Measurements from ENCODE around the gene ALKBH5.

ALKBH5 gene

GRCh38 chr17:18148586-18148985 lies 35.0 kb upstream of the ALKBH5 start (continued):
- TF ChIP-seq ZBTB26 (tag by site-specific recombination; optimal IDR thresholded peaks at IDR 0.05) (no peak), ZNF148 (tag by site-specific recombination; IDR thresholded peaks at IDR 0.05; ENCODE audit: borderline replicate concordance) (no peak), KLF17 (tag by site-specific recombination; IDR thresholded peaks at IDR 0.05) (no peak), ZNF2 (tag by site-specific recombination; IDR thresholded peaks at IDR 0.05) (no peak), ZNF391 (tag by site-specific recombination; IDR thresholded peaks at IDR 0.05; ENCODE audit: borderline replicate concordance, low read depth) (no peak), ZNF335 (tag by site-specific recombination; conservative IDR thresholded peaks at IDR 0.05) (no peak), ZNF266 (tag by site-specific recombination; IDR thresholded peaks at IDR 0.05; ENCODE audit: low read depth) (no peak), ZBTB11 (tag by site-specific recombination; conservative IDR thresholded peaks at IDR 0.05; ENCODE audit: low read depth) (no peak), ZNF645 (tag by site-specific recombination; IDR thresholded peaks at IDR 0.05) (no peak), ZNF221 (tag by site-specific recombination; IDR thresholded peaks at IDR 0.05; ENCODE audit: borderline replicate concordance) (no peak)

GRCh38 chr17:18151290-18151689 lies 32.3 kb upstream of the ALKBH5 start:
- no peak overlapping the region for H3K4me3 ChIP-seq (ENCODE audit: low read depth, low read length)
- POLR2A ChIA-PET: interaction anchor here (0.9 kb wide), 1 partner anchor 32 kb away, joined by 5 read pairs; the partner anchor contains the start of gene ALKBH5
- TF ChIP-seq ZNF394 (tag by site-specific recombination; IDR thresholded peaks at IDR 0.05; ENCODE audit: borderline replicate concordance): no peak
- no peak for TF ChIP-seq ZBTB8A (tag by site-specific recombination; IDR thresholded peaks at IDR 0.05)
- no peak for TF ChIP-seq ZNF544 (tag by site-specific recombination; IDR thresholded peaks at IDR 0.05)
- TF ChIP-seq ATF2 (tag by site-specific recombination; IDR thresholded peaks at IDR 0.05; ENCODE audit: low read depth): no peak
- TF ChIP-seq ZNF530 (tag by site-specific recombination; IDR thresholded peaks at IDR 0.05; ENCODE audit: low read depth): no peak
- TF ChIP-seq FEZF1 (tag by site-specific recombination; IDR thresholded peaks at IDR 0.05): no peak
- TF ChIP-seq SP3 (tag by site-specific recombination; IDR thresholded peaks at IDR 0.05): no peak
- TF ChIP-seq ZNF48 (tag by site-specific recombination; IDR thresholded peaks at IDR 0.05): no peak
- no peak for TF ChIP-seq KLF9 (tag by site-specific recombination; IDR thresholded peaks at IDR 0.05; ENCODE audit: low read depth)
- TF ChIP-seq ZNF292 (tag by site-specific recombination; IDR thresholded peaks at IDR 0.05; ENCODE audit: borderline replicate concordance, low read depth): no peak
- TF ChIP-seq ZNF571 (tag by site-specific recombination; IDR thresholded peaks at IDR 0.05): no peak
- TF ChIP-seq ZFP3 (tag by site-specific recombination; IDR thresholded peaks at IDR 0.05; ENCODE audit: low read depth): no peak
- TF ChIP-seq GLIS2 (tag by site-specific recombination; IDR thresholded peaks at IDR 0.05): no peak
- CTCF ChIA-PET: interaction anchor here (6.3 kb wide), 1 partner anchor 10 kb away, joined by 32 read pairs; no protein-coding TSS in a partner anchor
- no peak overlapping the region for H3K27ac ChIP-seq (ENCODE audit: extremely low read depth, low read depth, low read length)
- H3K9me3 ChIP-seq (ENCODE audit: control insufficient read depth, insufficient read depth, low read depth, low read length): no peaks in the 10 kb centered on the region
- H3K4me1 ChIP-seq (ENCODE audit: control insufficient read depth, insufficient read depth, low read length): no peaks in the 10 kb centered on the region
- no peaks in the 10 kb centered on the region for H3K36me3 ChIP-seq (ENCODE audit: control insufficient read depth in 2 of 2, insufficient read depth in 1 of 2, low read length in 2 of 2)

Data from HEK293 (cell line).